Hypothalamus (tissue), 51 donors: Measurements from ENCODE around the gene CCDC57.
"Not testable (repeated sequence)": the region's sequence is repeated elsewhere in the genome, so short reads cannot be mapped to it uniquely, and the experiment has no call there.

Experiments
- DNase-seq, 51 donors: peaks; one replicate each; lab custom pipeline; 2025; lab: John Stamatoyannopoulos, UW

The CCDC57 gene

DNA sequence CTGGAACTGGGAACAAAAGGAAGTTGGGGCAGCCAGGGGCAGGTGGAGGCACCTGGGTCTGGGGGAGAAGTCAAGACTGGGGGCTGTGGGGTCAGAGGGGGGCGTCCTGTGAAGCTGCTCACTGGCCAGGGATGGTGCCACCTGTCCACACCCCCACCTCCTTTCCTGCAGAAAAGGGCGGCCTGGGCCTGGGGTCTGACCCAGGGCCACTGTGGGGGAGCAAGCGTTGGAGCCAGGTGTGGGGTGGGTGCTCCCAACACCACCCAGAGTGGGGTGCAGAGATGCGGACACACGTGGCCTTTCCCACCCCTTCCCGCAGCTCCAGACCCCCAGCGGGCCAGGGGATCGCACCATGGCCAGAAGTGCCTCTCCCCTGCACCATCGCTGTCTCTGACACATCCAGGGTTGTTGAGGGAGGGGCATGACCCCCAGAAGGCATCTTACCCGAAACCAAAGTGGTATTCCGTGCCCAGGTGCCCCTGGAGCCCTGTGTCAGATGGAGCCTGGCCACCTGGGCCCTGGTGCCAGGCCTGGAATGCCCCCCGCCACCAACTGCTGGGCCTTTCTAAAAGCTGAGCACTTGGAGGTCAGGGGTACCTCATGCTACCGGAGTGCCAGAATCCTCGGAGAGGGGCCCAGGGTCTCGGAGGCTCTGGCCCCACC lies 13.6 kb upstream of the CCDC57 start:
- no peak for DNase-seq

DNA sequence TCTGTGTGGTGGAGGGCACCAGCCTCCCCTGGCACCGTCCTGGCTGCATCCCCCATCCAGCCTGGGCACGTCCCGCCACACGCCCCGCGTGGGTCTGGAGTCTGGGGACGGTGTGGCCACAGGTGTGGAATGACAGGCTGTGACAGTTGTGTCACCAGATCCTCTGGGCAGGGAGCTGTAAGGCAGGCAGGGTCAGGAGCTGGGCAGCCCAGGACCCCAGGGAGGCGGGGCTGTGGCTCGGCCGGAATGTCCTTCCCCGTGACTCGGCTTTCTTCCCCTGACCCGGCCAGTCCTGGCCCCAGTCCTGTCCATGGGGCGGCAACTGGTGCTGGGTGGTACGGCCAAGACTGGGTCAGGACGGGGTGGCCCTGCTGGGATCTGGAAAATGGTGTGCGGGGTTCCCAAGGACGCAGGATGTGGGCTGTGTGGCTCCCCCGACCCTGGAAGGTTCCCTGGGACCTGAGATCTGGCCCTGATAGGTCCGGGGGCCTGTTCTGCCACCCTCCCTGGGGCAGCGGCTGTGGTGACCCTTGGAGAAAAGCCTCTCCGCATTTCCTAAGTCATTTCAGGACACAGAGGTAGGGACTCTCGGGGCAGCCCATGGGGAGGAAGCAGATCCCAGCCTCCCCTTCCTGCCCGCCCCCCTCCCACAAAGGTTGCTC lies 12.9 kb upstream of the CCDC57 start:
- DNase-seq: no peak

DNA sequence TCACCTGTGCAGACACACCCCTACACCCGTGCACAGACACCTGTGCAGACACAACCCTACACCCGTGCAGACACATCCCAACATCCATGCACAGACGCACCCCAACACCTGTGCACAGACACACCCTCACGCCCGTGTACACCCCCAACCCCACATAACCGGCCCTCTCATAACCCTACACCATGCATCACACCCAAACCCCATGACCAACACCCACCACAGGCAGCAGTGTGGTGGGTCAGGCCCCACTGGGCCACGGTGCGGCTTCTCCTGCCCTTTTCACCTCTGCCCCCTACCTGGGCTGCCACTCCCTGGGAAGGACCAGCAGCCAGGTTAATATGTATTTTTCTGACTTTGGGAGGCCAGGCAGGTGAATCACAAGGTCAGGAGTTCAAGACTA lies 12.0 kb upstream of the CCDC57 start:
- no peak for DNase-seq

DNA sequence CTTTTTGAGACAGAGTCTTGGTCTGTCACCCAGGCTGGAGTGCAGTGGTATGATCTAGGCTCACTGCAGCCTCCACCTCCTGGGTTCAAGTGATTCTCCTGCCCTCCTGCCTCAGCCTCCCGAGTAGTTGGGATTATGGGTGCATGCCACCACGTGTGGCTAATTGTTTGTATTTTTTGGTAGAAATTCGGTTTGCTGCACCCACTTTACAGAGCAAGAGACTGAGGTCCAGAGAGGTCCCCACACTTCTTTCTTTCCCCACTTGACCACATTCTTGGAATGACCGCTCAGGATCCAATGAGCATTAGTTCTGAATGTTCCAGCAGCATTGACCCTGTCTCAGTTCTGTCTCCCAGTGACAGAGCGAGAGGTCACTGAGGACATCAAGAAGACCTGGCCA lies 10.9 kb upstream of the CCDC57 start:
- no peak for DNase-seq

DNA sequence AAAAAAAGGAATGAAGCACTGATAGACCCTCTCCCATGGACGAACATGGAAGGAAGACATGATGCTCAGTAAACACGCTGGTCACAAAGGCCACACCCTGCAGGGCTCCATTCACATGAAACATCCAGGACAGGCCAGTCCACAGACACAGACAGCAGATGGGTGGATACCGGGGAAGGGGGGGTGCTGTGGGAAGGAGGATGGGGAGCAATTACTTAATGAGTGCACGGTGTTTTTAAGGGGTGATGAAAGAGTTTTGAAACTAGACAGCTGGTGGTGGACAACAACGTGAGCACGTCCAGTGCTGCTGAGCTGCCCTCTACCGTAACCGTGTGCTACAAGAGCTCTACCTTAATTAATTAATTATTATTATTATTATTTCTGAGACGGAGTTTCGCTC lies 10.2 kb upstream of the CCDC57 start:
- DNase-seq: no peak

DNA sequence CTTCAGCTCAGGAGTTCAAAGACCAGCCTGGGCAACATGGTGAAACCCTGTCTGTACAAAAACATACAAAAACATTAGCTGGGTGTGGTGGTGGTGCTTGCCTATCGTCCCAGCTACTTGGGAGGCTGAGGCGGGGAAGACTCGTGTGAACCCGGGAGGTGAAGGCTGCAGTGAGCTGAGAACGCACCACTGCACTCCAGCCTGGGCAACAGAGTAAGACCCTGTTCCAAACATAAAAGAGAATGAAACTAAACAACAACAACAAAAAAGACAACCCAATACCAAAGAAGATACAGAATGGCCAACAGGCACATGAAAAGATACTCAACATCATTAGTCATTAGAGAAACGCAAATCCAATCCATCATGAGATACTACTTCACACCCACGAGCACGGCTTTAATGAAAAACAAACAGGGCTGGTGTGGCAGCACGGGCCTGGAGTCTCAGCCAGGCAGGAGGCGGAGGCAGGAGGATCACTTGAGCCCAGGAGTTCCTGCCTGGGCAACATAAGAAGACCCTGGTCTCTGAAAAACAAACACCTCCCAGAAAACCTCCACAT lies 8.8 kb upstream of the CCDC57 start:
- no peak for DNase-seq

DNA sequence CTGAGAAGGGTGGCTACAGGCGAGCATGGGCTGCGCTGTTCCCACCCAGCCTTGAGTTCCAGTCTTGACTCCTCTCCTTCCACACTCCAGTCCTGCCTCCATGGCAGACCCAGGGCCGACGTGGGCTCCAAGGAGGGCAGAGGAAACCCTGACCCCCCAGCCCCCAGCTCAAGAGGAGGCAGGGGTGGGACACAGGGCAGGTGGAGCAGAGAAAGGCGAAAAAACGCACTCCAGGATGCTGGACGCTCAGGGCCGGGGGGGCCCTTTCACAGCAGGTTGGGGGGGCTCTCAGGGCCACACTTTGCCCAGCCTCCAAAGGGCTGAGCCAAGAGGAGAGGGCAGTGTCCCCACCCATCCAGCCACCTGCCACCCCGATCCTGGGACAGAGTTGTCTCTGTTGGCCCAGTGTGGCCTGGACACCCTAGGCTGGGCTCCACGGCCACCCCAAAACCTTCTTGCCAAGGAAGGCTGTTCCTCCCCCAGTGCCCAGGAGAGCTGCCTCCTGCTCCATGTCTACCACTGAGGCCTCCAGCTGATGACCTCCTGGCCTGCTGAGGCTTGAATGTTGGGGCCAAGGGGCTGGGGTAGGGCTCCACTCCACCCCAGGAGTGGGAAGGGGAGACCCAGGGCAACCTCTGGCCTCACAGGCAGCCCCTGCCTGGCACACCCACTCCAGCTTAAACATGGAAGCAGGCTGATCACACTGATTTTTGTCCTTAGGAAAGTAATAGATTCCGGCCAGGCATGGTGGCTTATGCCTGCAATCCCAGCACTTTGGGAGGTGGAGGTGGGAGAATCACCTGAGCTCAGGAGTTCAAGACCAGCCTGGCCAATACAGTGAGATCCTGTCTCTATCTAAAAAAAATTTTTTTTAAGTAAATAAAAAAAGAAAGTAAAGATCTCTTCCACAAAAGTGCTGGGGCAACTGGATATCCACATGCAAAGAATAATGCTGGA lies 7.4 kb upstream of the CCDC57 start:
- DNase-seq: no peak

DNA sequence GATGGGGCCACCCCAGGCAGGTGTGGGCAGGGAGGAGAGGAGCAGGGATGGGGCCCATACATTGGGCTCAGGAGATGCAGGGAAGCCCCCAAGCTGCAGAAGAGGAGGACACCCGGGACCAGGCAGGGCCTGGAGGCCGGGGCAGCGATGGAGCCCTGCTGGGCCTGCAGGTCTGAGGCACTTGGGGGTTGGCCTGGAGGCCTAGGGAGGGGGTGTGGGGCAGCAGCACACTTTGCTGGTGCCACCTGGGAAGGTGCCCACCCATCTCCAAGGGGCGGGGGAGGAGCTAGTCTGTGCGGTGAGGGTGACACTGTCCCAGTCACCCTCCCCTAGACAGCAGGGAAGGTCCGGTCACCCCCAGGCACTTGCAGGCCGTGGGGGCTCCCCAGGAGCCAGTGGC lies 6.4 kb upstream of the CCDC57 start:
- no peak for DNase-seq

DNA sequence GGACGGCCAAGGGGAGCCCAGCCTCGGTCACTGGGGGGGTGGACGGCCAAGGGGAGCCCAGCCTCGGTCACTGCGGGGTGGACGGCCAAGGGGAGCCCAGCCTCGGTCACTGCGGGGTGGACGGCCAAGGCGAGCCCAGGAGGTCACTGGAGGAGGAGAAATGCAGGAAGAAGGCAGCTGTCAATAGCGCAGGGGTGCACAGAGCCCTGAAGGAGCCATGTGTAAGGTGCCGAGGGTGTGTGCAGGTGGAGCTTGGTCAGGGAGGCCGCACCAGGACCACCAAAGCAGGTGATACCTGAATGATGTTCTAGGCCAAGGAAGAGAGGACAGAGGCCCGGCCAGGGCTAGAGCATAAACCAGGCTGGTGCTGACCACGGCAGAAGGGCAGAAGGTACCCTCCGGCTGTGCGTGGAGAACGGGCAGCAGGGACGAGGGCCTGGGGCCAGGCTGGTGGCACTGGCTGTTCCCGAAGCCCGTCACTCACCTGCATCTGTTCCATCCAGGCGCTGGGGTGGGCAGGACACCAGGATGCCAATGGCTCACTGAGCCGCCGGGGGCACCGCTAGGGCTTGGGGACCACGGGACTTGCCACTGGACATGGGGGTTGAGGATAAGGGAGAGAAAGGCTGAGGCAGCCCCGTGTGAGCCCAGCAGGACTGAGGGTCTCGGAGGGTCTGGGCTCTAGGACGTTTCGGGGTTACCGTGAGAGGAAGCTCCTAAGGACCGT lies 5.9 kb upstream of the CCDC57 start:
- DNase-seq: no peak

DNA sequence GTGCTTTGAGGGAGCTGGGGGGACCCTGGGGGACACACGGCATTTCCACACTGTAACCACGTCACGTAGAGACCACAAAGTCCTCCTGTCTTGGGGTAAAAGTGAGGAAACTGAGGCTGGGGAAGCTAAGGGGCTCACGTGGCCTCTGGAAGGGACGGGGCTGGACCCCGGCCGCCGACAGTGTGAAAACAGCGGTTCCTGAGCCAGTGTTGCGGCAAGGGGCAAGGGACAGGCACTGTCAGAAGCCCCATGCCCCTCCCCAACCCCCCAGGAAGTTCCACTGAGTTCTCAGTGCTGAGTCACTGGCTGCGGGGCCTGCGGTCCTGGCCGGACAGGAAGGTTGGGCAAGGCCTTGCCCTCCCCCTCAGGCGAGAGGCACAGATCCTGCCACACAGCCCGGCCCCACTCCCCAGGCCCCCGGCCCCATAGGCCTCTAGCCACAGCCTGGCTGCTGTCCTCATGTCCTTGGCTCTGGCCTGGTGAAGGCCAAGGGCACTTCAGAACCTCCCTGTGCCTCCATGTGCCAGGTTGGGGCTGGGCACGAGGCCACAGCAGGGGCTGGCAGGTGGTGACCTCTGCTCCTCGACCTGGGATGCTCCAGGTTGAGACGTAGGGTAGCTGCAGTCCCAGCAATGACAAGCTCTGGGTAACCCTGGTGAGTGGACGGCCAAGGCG lies 5.0 kb upstream of the CCDC57 start:
- peak in 11 of 51 donors; percentile 19 to 53 (median 33) for DNase-seq

DNA sequence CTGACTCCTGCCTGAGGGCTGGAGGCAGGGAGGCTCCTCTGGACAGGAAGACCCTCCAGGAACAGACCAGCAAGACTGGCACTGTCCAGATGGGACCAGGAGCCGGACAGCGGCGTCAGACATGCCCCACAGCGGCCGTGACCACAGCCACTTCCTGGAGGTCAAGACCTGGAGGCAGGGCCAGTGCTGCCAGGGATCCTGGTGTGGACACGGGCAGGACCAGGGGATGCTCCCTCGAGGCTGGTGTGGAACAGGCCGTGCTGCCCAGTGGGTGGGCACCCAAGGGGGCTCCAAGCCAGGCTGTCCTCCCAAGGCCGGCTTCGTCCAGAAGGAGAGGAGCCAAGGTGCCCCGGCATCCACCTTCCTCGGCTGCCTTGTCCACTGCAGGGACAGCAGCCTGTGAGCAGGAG lies 4.5 kb upstream of the CCDC57 start:
- DNase-seq: peak in 1 of 51 donors; percentile 20

DNA sequence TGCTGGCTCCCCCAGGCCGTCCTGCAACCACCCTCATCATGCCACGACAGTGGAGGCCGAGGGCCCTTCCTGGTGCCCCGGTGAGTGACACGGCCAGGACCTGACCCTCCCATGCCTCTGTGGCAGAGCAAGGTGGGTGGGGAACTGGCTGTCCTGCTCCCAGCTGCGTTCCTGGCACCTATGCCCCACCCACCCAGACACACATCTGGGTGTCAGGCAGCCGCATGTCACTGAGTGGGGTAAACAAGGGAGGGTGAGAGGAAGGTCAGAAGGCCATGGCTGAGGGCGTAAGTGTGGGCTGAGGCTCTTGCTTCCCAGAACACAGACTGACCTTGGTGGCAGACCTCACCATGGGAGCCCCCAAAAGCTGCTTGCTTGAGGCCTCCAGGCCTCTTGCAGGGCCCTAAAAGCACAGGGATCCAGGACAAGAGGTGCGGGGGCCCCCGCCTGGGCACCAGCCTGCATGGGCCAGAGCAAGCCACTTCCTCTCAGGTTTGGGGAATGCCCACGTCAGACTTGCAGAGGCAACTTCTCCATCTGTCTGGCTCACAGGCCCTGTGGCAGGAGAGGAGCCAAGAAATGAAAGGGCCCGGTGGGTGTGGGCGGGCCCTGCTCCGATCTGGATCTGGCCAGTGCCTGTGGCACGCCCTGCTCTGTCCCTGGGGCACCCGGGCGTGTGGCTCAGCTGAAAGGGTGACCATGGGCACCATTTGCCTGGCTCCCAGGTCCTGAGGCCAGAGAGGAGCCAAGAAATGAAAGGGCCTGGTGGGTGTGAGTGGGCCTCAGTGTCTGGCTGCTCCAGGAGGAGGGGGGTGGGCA lies 3.9 kb upstream of the CCDC57 start:
- peak in 19 of 51 donors; percentile 8 to 64 (median 37) for DNase-seq

DNA sequence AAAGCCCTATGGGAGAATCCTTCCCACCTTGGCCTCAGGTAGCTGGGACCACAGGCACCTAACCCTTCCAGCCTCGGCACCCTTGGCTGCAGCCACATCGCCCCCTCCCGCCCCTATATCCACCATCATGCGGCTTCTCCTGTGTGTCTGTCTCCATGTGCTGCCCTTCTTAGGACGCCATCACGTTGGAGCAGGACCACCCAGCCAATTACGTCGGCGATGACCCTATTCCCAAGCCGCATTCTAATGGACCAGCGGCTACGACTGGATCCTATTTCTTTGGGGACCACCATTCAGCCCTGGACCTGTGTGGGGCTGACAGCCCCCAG lies 3.3 kb upstream of the CCDC57 start:
- DNase-seq: no peak

DNA sequence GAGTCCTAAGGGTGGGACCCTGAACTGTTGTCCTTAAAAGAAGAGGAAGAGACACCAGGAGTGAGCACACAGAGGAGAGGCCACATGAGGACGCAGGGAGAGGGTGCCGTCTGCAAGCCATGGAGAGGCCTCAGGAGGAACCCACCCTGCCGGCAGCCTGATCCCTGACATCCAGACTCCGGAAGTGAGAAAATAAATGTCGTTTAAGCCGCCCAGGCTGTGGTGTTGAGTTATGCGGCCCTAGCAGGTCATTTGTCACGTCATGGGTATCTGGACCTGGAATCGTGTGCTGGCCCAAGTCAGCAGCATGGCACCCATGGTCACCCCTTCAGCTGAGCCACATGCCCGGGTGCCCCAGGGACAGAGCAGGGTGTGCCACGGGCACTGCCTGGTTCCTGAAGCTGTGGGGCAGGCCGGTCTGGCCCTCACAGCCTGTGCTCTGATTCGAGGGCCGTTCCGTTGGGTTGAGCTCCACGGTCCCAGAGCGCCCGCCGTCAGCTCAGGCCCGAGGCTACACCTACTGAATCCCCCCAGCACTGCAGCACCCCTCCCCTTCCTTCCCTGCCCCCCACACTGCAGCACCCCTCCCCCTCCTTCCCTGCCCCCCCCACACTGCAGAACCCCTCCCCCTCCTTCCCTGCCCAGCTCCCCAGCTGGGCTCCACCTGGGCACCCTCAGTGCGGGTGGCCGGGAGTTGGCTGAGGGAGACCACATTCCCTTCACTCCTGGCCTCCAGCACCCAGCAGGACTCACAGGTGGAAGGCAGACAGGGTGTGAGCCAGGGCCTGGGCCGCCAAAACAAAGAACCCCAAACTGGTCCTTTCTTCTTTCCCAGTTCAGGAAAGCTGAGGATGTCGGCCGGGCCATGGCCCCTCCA lies 2.7 kb upstream of the CCDC57 start:
- no peak for DNase-seq

DNA sequence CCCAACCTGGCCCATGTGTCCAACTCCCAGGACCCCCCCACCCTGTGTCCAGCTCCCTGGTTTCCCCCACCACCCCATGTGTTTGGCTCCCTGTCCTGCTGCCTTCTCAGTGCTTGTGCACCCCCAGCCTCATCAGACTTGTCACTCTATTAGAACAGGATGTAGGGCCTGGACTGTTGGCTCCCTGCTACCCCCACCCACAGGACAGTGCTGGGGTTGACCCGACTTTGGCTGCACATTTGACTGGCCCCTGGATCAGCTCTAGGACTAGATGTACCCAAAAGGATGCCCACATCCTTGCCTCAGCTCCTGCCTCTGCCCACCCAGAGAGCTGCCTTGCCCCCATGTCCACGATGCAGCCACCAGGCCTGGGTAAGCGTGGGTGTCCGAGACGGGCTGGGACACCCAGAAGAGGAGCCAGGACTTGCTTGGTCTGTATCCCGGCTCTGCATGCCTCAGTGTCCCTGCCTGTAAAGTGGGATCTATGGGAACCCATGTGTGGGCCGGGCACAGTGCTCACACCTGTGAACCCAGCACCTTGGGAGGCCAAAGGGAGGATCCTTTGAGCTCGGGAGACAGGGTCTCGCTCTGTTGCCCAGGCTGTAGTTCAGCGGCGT lies 1.5 kb upstream of the CCDC57 start:
- no peak for DNase-seq

DNA sequence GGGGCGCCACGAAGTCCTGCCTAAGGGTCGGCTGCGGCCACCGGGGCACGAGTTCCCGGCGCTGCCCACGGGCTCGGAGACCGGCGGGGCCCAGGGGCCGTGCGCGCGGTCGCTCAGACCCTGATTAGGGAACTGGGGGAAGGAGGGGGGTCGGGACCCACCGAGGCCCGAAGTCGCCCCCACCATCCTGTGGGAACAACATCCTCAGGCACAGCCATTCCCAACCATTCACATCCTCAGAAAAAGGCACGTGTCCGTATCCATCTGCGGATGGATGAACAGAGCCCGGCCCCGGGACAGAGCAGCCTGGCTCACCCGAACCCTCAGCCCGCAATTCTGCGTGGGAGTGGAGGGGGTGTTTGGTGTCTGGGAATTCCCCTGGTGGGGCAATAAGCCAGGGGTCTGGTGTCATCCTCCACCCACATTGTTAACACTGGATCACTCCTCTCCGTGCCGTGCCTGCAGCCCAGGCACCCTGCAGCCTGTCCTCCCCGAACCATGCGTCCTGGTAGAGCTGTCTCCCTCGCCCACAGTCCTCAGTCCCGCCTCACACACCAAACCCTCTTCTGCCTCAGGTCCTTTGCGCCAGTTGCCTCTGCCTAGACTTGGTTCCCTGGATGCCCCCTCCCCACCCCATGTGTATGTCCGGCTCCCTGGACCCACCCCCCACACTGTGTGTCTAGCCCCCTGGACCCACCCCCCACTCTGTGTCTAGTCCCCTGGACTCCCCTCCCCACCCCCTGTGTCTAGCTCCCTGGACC lies 789 bp upstream of the CCDC57 start:
- DNase-seq: peak in 27 of 51 donors; percentile 18 to 79 (median 40)

DNA sequence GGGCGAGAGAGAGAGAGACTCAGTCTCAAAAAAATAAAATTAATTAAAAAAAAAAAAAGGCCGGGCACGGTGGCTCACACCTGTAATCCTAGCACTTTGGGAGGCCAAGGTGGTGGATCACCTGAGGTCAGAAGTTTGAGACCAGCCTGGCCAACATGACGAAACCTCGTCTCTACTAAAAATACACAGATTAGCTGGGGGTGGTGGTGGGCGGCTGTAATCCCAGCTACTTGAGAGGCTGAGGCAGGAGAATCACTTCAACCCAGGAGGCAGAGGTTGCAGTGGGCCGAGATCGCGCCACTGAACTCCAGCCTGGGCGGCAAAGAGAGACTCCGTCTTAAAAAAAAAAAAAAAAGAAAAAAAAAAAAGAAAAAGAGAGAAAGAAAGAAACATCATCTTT lies 2.0 kb downstream of the CCDC57 start:
- not testable (repeated sequence) for DNase-seq
